ENCODE data around the gene AHRR. TPM values are rescaled to one million over a fixed set of nuclear protein-coding genes. Genes with fewer than 3 reads are reported as not detected.

AHRR gene
- total RNA-seq, 1 experiment from 2014 or later = 2.2 TPM

GRCh38 chr5:428754-429452 lies 107.4 kb downstream of the AHRR start:
- Histone ChIP-seq H3K23me2 (ENCODE audit: insufficient read length, low read depth, low read length, poor library complexity, severe bottlenecking) (no peaks in the 10 kb centered on the region), H2BK5ac (ENCODE audit: insufficient read length, low read length) (no peak overlapping the region), H3K23ac (ENCODE audit: insufficient read length, low read depth, low read length) (no peak overlapping the region), H2BK20ac (ENCODE audit: low read depth, low read length, poor library complexity, severe bottlenecking) (no peak overlapping the region), H4K91ac (ENCODE audit: insufficient read length, low read depth, low read length) (no peak overlapping the region), H3K4me2 (ENCODE audit: insufficient read depth, insufficient read length, low read length) (no peak overlapping the region), H2BK120ac (ENCODE audit: low read depth, low read length, poor library complexity, severe bottlenecking) (no peak overlapping the region), H3K18ac (ENCODE audit: insufficient read length, low read depth, low read length) (no peak overlapping the region), H3K27me3 (ENCODE audit: insufficient read depth, low read length) (no peaks in the 10 kb centered on the region), H3K56ac (ENCODE audit: insufficient read length, low read depth, low read length) (no peak overlapping the region), H3K14ac (ENCODE audit: insufficient read depth, low read length) (no peak overlapping the region), H2AK5ac (ENCODE audit: insufficient read length, low read length) (no peak overlapping the region), H3T11ph (ENCODE audit: low read length) (no peak overlapping the region), H3K4me1 (ENCODE audit: insufficient read depth, low read length) (no peaks in the 10 kb centered on the region), H4K8ac (replicated peaks; ENCODE audit: insufficient read length, low read depth, low read length) (no peak overlapping the region), H4K5ac (ENCODE audit: insufficient read length, low read depth, low read length) (no peak overlapping the region), H3K79me1 (ENCODE audit: insufficient read depth, low read depth, low read length, poor library complexity, severe bottlenecking) (no peaks in the 10 kb centered on the region), H2BK15ac (ENCODE audit: low read depth, low read length) (no peak overlapping the region), H3K79me2 (ENCODE audit: insufficient read depth, low read length) (no peaks in the 10 kb centered on the region), H3K4ac (ENCODE audit: low read depth, low read length) (no peak overlapping the region), H4K20me1 (ENCODE audit: control insufficient read depth, insufficient read depth, insufficient read length) (no peaks in the 10 kb centered on the region), H3K9ac (ENCODE audit: extremely low read depth, insufficient read length, low read length) (no peak overlapping the region), H2AFZ (ENCODE audit: low read length) (no peak overlapping the region), H2BK12ac (ENCODE audit: insufficient read length, low read depth, low read length) (no peak overlapping the region), H3K9me3 (ENCODE audit: control insufficient read depth, low read depth, low read length) (no peaks in the 10 kb centered on the region), H3K27ac (ENCODE audit: insufficient read length, low read depth, low read length) (no peak overlapping the region)
- H3K4me1 Mint-ChIP-seq = peaks cover 3 to 7% of the 10 kb centered on the region in 2 experiments; a peak in 3 of 4 replicates
- TF ChIP-seq CTCF (conservative IDR thresholded peaks at IDR 0.05) = no peak
- no peak overlapping the region; a peak in 1 of 5 replicates for H3K4me3 Mint-ChIP-seq
- no CpG with 5 or more reads among the region's 22 CpGs for WGBS (ENCODE audit: extremely low coverage, insufficient read length, low lambda C conversion rate)
- H3K36me3 Mint-ChIP-seq (ENCODE audit: insufficient read depth in 1 of 3, low read depth in 3 of 3) = peaks cover 0 to 4% (median 0%) of the 10 kb centered on the region in 3 experiments; a peak in 3 of 7 replicates
- peaks cover 8% of the 10 kb centered on the region for H3K27me3 Mint-ChIP-seq (ENCODE audit: low read depth)
- peaks cover 6 to 8% of the 10 kb centered on the region in 2 experiments; a peak in 2 of 5 replicates for H3K9me3 Mint-ChIP-seq
- peak overlapping the region in 1 of 3 experiments; percentile 72; a peak in 1 of 7 replicates for H3K27ac Mint-ChIP-seq
- no peak for DNase-seq
